ENCODE results near the gene SALL3. TPM values are rescaled to one million over a fixed set of nuclear protein-coding genes. Genes with fewer than 3 reads are reported as not detected.

Gene SALL3
- total RNA-seq, 2 experiments from 2014 or later: not detected

- no peak overlapping the region for H3K4me3 Mint-ChIP-seq
- CTCF ChIA-PET: no interaction called here
These were observed 14.4 kb downstream of the SALL3 start for GRCh38 chr18:78994000-78994399.

GRCh38 chr18:78994531-78994930, 14.9 kb downstream of the SALL3 start:
- no peak for DNase-seq
- no peak overlapping the region for H3K27ac Mint-ChIP-seq

More at GRCh38 chr18:78994000-78994399, 14.4 kb downstream of the SALL3 start:
- no peaks in the 10 kb centered on the region for H3K36me3 Mint-ChIP-seq (ENCODE audit: low read depth)
- H3K27me3 Mint-ChIP-seq: peaks cover 1% of the 10 kb centered on the region
- no peak overlapping the region for H3K27ac Mint-ChIP-seq
- POLR2A ChIA-PET: no interaction called here
- peaks cover 2% of the 10 kb centered on the region for H3K9me3 Mint-ChIP-seq
- no peaks in the 10 kb centered on the region for H3K4me1 Mint-ChIP-seq
- DNase-seq: no peak

GRCh38 chr18:78994977-78995582, 15.5 kb downstream of the SALL3 start:
- Mint-ChIP-seq H3K36me3 (ENCODE audit: low read depth) (no peaks in the 10 kb centered on the region), H3K27ac (no peak overlapping the region), H3K4me3 (no peak overlapping the region), H3K4me1 (no peaks in the 10 kb centered on the region), H3K27me3 (no peaks in the 10 kb centered on the region), H3K9me3 (peaks cover 2% of the 10 kb centered on the region)
- DNase-seq: no peak
- CTCF ChIA-PET: no interaction called here
- POLR2A ChIA-PET: no interaction called here

More at GRCh38 chr18:78994531-78994930, 14.9 kb downstream of the SALL3 start:
- Mint-ChIP-seq H3K4me1 (no peaks in the 10 kb centered on the region), H3K36me3 (ENCODE audit: low read depth) (no peaks in the 10 kb centered on the region), H3K9me3 (peaks cover 2% of the 10 kb centered on the region), H3K27me3 (peaks cover 1% of the 10 kb centered on the region), H3K4me3 (no peak overlapping the region)
- ChIA-PET POLR2A (no interaction called here), CTCF (no interaction called here)

- no peak for DNase-seq
- H3K4me3 Mint-ChIP-seq: no peak overlapping the region
- ChIA-PET POLR2A (no interaction called here), CTCF (no interaction called here)
- peaks cover 2% of the 10 kb centered on the region for H3K9me3 Mint-ChIP-seq
- H3K27me3 Mint-ChIP-seq: peaks cover 2% of the 10 kb centered on the region
- H3K4me1 Mint-ChIP-seq: no peaks in the 10 kb centered on the region
- no peaks in the 10 kb centered on the region for H3K36me3 Mint-ChIP-seq (ENCODE audit: low read depth)
- no peak overlapping the region for H3K27ac Mint-ChIP-seq
These were observed 16.2 kb downstream of the SALL3 start for GRCh38 chr18:78995740-78996395.

- Mint-ChIP-seq H3K36me3 (ENCODE audit: low read depth) (no peaks in the 10 kb centered on the region), H3K9me3 (no peaks in the 10 kb centered on the region), H3K27ac (no peak overlapping the region), H3K4me3 (no peak overlapping the region), H3K4me1 (no peaks in the 10 kb centered on the region), H3K27me3 (peaks cover 5% of the 10 kb centered on the region)
- CTCF ChIA-PET: no interaction called here
- DNase-seq: no peak
- POLR2A ChIA-PET: no interaction called here
These were observed 17.3 kb downstream of the SALL3 start for GRCh38 chr18:78996741-78997490.

- CTCF ChIA-PET: interaction anchor here (0.7 kb wide), 1 partner anchor 15 kb away, joined by 3 read pairs; no protein-coding TSS in a partner anchor
These were observed 18.9 kb downstream of the SALL3 start for GRCh38 chr18:78998371-78999071.

GRCh38 chr18:78999939-79000338, 20.3 kb downstream of the SALL3 start:
- ChIA-PET POLR2A (no interaction called here), CTCF (interaction anchor here (0.6 kb wide), 1 partner anchor 867 kb away, joined by 5 read pairs; no protein-coding TSS in a partner anchor)
- no peak for DNase-seq
- Mint-ChIP-seq H3K27ac (no peak overlapping the region), H3K27me3 (peaks cover 12% of the 10 kb centered on the region), H3K4me1 (no peaks in the 10 kb centered on the region), H3K4me3 (no peak overlapping the region), H3K9me3 (no peaks in the 10 kb centered on the region), H3K36me3 (ENCODE audit: low read depth) (no peaks in the 10 kb centered on the region)

More at GRCh38 chr18:78998371-78999071, 18.9 kb downstream of the SALL3 start:
- peaks cover 10% of the 10 kb centered on the region for H3K27me3 Mint-ChIP-seq
- H3K4me3 Mint-ChIP-seq: no peak overlapping the region
- H3K4me1 Mint-ChIP-seq: no peaks in the 10 kb centered on the region
- H3K9me3 Mint-ChIP-seq: no peaks in the 10 kb centered on the region
- POLR2A ChIA-PET: no interaction called here
- no peak for DNase-seq
- no peak overlapping the region for H3K27ac Mint-ChIP-seq
- no peaks in the 10 kb centered on the region for H3K36me3 Mint-ChIP-seq (ENCODE audit: low read depth)

- CTCF ChIA-PET: no interaction called here
These were observed 21.4 kb downstream of the SALL3 start for GRCh38 chr18:79000997-79001396.

GRCh38 chr18:79005653-79006052, 26.0 kb downstream of the SALL3 start:
- ChIA-PET POLR2A (no interaction called here), CTCF (no interaction called here)
- Mint-ChIP-seq H3K27ac (no peak overlapping the region), H3K4me3 (no peak overlapping the region), H3K27me3 (peaks cover 12% of the 10 kb centered on the region), H3K9me3 (no peaks in the 10 kb centered on the region), H3K4me1 (no peaks in the 10 kb centered on the region), H3K36me3 (ENCODE audit: low read depth) (no peaks in the 10 kb centered on the region)
- DNase-seq: no peak

More at GRCh38 chr18:79000997-79001396, 21.4 kb downstream of the SALL3 start:
- H3K27ac Mint-ChIP-seq: no peak overlapping the region
- peaks cover 12% of the 10 kb centered on the region for H3K27me3 Mint-ChIP-seq
- no peaks in the 10 kb centered on the region for H3K36me3 Mint-ChIP-seq (ENCODE audit: low read depth)
- POLR2A ChIA-PET: no interaction called here
- DNase-seq: no peak
- H3K9me3 Mint-ChIP-seq: no peaks in the 10 kb centered on the region
- no peak overlapping the region for H3K4me3 Mint-ChIP-seq
- H3K4me1 Mint-ChIP-seq: no peaks in the 10 kb centered on the region

- no peak for DNase-seq
- ChIA-PET POLR2A (no interaction called here), CTCF (no interaction called here)
- H3K36me3 Mint-ChIP-seq (ENCODE audit: low read depth): no peaks in the 10 kb centered on the region
- H3K4me1 Mint-ChIP-seq: no peaks in the 10 kb centered on the region
- no peak overlapping the region for H3K27ac Mint-ChIP-seq
- H3K27me3 Mint-ChIP-seq: peaks cover 7% of the 10 kb centered on the region
- H3K4me3 Mint-ChIP-seq: no peak overlapping the region
- no peaks in the 10 kb centered on the region for H3K9me3 Mint-ChIP-seq
These were observed 26.6 kb downstream of the SALL3 start for GRCh38 chr18:79006106-79006795.

- no peak for DNase-seq
- H3K9me3 Mint-ChIP-seq: no peaks in the 10 kb centered on the region
- no peak overlapping the region for H3K4me3 Mint-ChIP-seq
- no peak overlapping the region for H3K27ac Mint-ChIP-seq
- no peaks in the 10 kb centered on the region for H3K4me1 Mint-ChIP-seq
- CTCF ChIA-PET: no interaction called here
- POLR2A ChIA-PET: no interaction called here
- H3K36me3 Mint-ChIP-seq (ENCODE audit: low read depth): no peaks in the 10 kb centered on the region
- peaks cover 2% of the 10 kb centered on the region for H3K27me3 Mint-ChIP-seq
These were observed 27.8 kb downstream of the SALL3 start for GRCh38 chr18:79007440-79007839.

- Mint-ChIP-seq H3K36me3 (ENCODE audit: low read depth) (no peaks in the 10 kb centered on the region), H3K4me1 (no peaks in the 10 kb centered on the region), H3K27me3 (peaks cover 5% of the 10 kb centered on the region), H3K9me3 (no peaks in the 10 kb centered on the region), H3K4me3 (no peak overlapping the region), H3K27ac (no peak overlapping the region)
- CTCF ChIA-PET: no interaction called here
- DNase-seq: no peak
- POLR2A ChIA-PET: no interaction called here
These were observed 28.8 kb downstream of the SALL3 start for GRCh38 chr18:79008356-79008940.
